ENCODE measurements around the gene MRTFB. TPM values are rescaled to one million over a fixed set of nuclear protein-coding genes. Genes with fewer than 3 reads are reported as not detected.

Gene MRTFB
- total and polyA plus RNA-seq, 11 donors: 8.0 to 38.3 (median 25.3) TPM

DNA sequence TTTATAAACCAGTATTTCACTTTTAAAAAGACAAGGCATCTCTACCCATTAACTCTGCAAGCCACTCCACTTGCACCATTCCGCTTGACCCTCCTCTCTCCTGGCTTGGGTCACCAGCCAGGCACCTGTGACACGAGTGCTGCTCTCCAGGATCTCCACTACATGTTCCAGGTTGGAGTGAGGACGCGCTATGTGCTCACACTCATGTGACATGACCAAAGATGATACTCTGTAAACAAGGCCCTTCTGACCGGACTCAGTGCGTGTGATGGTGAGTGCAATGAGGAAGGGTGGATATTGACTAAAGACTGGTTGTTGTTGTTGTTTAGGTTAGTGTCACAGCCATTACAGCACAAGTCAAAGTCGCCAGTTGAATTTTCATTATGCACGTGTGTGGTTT is 192.7 kb downstream of the MRTFB start:
- intact Hi-C loops (cut with DNase I): loop anchor here in 1 of 10 donors (10.0 kb wide), 1 partner anchor 59 kb away; no protein-coding TSS in a partner anchor
- no peak for TF ChIP-seq POLR2A (IDR thresholded peaks at IDR 0.05)
- TF ChIP-seq, protein P1, sequence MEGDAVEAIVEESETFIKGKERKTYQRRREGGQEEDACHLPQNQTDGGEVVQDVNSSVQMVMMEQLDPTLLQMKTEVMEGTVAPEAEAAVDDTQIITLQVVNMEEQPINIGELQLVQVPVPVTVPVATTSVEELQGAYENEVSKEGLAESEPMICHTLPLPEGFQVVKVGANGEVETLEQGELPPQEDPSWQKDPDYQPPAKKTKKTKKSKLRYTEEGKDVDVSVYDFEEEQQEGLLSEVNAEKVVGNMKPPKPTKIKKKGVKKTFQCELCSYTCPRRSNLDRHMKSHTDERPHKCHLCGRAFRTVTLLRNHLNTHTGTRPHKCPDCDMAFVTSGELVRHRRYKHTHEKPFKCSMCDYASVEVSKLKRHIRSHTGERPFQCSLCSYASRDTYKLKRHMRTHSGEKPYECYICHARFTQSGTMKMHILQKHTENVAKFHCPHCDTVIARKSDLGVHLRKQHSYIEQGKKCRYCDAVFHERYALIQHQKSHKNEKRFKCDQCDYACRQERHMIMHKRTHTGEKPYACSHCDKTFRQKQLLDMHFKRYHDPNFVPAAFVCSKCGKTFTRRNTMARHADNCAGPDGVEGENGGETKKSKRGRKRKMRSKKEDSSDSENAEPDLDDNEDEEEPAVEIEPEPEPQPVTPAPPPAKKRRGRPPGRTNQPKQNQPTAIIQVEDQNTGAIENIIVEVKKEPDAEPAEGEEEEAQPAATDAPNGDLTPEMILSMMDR (IDR thresholded peaks at IDR 0.05): no peak
- H3K9me3 ChIP-seq: no peaks in the 10 kb centered on the region
- ATAC-seq: no peak
- H3K4me3 ChIP-seq: no peak overlapping the region
- no peak for DNase-seq
- no peak overlapping the region for H3K27ac ChIP-seq
- peaks cover 0 to 89% (median 86%) of the 10 kb centered on the region in 9 donors for H3K36me3 ChIP-seq
- 94 to 98% (median 95%) methylated on average over 8 of the region's 8 CpGs for WGBS, 4 donors
- no peaks in the 10 kb centered on the region for H3K4me1 ChIP-seq
- no peaks in the 10 kb centered on the region for H3K27me3 ChIP-seq

GRCh38 chr16:14264327-14264943 is 193.3 kb downstream of the MRTFB start:
- Histone ChIP-seq H3K4me3 (no peak overlapping the region), H3K9me3 (peaks cover 0 to 5% (median 0%) of the 10 kb centered on the region in 12 donors), H3K27me3 (no peaks in the 10 kb centered on the region), H3K27ac (no peak overlapping the region), H3K36me3 (peaks cover 0 to 83% (median 80%) of the 10 kb centered on the region in 9 donors), H3K4me1 (no peaks in the 10 kb centered on the region)
- DNase-seq: no peak
- TF ChIP-seq, protein P1 (IDR thresholded peaks at IDR 0.05): no peak
- no peak for TF ChIP-seq POLR2A (IDR thresholded peaks at IDR 0.05)
- intact Hi-C loops (cut with DNase I): loop anchor here in 1 of 10 donors (10.0 kb wide), 1 partner anchor 60 kb away; no protein-coding TSS in a partner anchor
- 90 to 99% (median 95%) methylated on average over 2 to 3 of the region's 3 CpGs for WGBS, 4 donors
- ATAC-seq: no peak

DNA sequence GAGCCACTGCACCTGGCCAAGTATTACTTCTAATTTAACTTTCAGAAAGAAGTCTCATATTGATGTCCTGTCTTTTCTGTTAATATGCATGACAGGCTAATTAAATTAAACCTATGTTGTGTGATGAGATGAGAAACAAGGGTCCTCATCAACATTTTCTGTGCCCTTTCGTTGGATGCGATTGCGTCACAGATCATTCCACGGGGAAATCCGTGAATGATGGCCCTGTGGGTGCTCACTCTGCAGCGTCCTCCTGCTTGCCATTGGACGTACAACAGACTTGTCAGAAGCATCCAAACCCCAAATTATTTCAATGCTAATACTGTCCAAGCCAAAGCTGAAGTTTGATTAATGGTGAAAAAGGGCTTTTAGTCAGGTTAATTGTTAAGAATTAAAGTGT is 197.0 kb downstream of the MRTFB start:
- ATAC-seq (no peak), DNase-seq (no peak)
- Histone ChIP-seq H3K9me3 (peaks cover 0 to 24% (median 6%) of the 10 kb centered on the region in 12 donors), H3K27me3 (no peaks in the 10 kb centered on the region), H3K4me3 (no peak overlapping the region), H3K27ac (no peak overlapping the region), H3K4me1 (no peaks in the 10 kb centered on the region), H3K36me3 (peaks cover 0 to 46% (median 43%) of the 10 kb centered on the region in 9 donors)
- intact Hi-C loops (cut with DNase I): loop anchor here in 1 of 10 donors (10.0 kb wide), 1 partner anchor 63 kb away; no protein-coding TSS in a partner anchor
- WGBS, 4 donors: 93 to 98% (median 97%) methylated on average over 7 of the region's 7 CpGs
- TF ChIP-seq, protein P1 (IDR thresholded peaks at IDR 0.05): no peak
- no peak for TF ChIP-seq POLR2A (IDR thresholded peaks at IDR 0.05)

DNA sequence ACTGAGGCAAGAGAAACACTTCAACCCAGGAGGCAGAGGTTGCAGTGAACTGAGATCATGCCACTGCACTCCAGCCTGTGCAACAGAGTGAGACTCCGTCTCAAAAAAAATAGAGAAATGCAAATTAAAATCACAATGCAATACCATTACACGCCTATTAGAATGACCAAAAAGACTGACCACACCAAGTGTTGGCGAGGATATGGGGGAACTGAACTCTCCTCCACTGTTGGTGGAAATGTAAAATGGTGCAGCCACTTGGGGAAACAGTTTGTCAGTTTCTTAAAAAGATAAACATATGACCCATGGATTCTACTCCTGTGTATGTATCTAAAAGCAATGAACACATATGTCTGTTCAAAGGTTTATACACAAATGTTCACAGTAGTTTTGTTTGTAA is 204.8 kb downstream of the MRTFB start:
- Histone ChIP-seq H3K9me3 (peaks cover 0 to 8% (median 0%) of the 10 kb centered on the region in 12 donors), H3K27ac (no peak overlapping the region), H3K27me3 (no peaks in the 10 kb centered on the region), H3K4me3 (no peak overlapping the region), H3K4me1 (no peaks in the 10 kb centered on the region), H3K36me3 (no peaks in the 10 kb centered on the region)
- TF ChIP-seq, protein P1 (IDR thresholded peaks at IDR 0.05): no peak
- no peak for TF ChIP-seq POLR2A (IDR thresholded peaks at IDR 0.05)
- no peak for DNase-seq
- no peak for ATAC-seq
- 93 to 97% (median 97%) methylated on average over 3 of the region's 3 CpGs for WGBS, 4 donors
- intact Hi-C loops (cut with DNase I): no loop called here
